T47D (cell line): ENCODE results near the gene CCNK.

Experiments used
- DNase-seq, 2 experiments: peaks; one replicate each; pipeline versions ENCODE4 v3.0.0 to v3.0.0-alpha.2; 2011 to 2012; ENCODE audit warnings: low read depth in 1 of 2, low spot score in 1 of 2
- JUND ChIP-seq: IDR thresholded peaks from 2 replicates; pipeline ENCODE4 v1.6.1; 2012; ENCODE audit warnings: low read depth
- in situ Hi-C: cut with HindIII; loops from 2 replicates; pipeline ENCODE4 v1.10.0; 2016; ENCODE audit warnings: low sequenced_read_pairs, low pct_unique_long_range_greater_than_20kb

The CCNK gene

GRCh38 chr14:99452968-99453367 is 28.2 kb upstream of the CCNK start:
- in situ Hi-C loops = no loop called here
- no peak for DNase-seq
- no peak for TF ChIP-seq JUND

- no peak for DNase-seq
- in situ Hi-C loops = no loop called here
- no peak for TF ChIP-seq JUND
These were observed 27.0 kb upstream of the CCNK start for GRCh38 chr14:99454246-99454645.

DNA sequence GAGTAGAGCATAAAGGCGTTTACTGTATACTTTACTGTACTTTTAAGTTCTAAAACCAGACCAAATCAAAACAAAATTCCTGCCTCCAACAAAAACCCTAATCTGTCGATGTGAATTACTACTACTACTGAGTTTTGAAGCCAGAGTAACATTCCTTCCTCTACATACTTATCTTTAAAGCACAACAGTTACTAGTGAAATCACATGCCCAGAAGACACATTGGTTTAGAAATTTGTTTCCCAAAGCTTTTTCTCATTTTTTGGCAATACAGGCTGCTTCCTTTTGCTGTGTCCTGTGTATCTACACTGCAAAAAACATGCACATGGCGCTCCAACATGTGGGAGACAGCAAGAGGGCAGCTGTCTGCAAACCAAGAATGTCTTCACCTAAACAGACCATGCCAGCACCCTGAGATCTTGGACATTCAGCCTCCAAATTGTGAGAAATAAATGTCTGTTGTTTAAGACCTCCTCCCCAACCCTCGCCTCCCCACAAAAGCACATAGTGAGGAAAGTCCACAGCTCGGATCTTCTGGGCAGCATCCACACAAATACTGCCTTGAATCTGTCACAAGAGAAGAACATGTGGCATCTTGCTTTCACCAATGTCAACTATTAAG is 21.6 kb upstream of the CCNK start:
- TF ChIP-seq JUND = no peak
- in situ Hi-C loops = no loop called here

GRCh38 chr14:99460793-99461192 is 20.4 kb upstream of the CCNK start:
- in situ Hi-C loops = no loop called here

More for the DNA sequence above, 21.6 kb upstream of the CCNK start:
- no peak for DNase-seq

GRCh38 chr14:99461411-99462085 is 19.7 kb upstream of the CCNK start:
- DNase-seq = no peak
- TF ChIP-seq JUND = no peak
- in situ Hi-C loops = no loop called here

More at GRCh38 chr14:99460793-99461192, 20.4 kb upstream of the CCNK start:
- no peak for TF ChIP-seq JUND
- DNase-seq = no peak

- in situ Hi-C loops = no loop called here
- TF ChIP-seq JUND = no peak
- no peak for DNase-seq
These were observed 19.0 kb upstream of the CCNK start for GRCh38 chr14:99462210-99462609.

DNA sequence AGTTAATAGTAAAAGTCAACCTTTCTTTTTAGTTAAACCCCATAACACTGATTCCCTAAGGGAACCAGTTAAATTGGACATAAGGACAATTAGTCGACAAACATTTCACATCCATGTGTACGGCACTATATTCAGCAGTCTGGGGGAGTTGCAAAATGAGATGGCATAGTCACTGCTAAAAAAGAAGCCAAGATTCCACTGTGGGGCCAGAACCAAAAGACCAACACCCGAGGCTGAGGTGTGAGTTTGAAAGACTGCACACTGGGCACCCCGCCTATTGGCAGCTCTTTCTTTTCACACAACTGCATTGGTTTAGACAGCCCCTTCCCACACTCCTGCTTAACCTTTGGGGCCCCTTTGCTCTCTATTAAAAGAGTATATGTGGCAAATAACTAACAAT is 17.2 kb upstream of the CCNK start:
- TF ChIP-seq JUND = no peak
- in situ Hi-C loops = no loop called here

DNA sequence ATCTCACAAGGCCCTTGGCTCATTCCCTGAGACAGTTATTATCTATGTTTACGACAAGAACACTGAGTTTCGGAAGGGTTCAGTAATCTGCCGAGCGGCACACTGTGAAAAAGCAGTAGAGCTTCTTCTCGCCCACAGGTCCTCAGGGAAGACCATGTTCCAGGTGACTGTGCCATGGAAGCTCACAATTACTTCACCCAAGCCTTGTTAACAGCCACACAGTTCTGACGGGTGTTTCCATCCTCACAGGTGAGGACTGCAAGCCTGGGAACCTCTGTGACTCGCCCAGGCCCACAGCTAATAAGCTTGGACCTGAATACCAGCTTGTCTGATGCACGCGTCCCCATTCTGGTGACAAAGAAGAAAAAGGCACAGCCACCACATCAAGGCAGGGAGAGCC is 15.9 kb upstream of the CCNK start:
- no peak for DNase-seq
- TF ChIP-seq JUND = no peak
- in situ Hi-C loops = no loop called here

More for the DNA sequence above, 17.2 kb upstream of the CCNK start:
- DNase-seq = no peak

- TF ChIP-seq JUND = no peak
- DNase-seq = no peak
- in situ Hi-C loops = no loop called here
These were observed 14.5 kb upstream of the CCNK start for GRCh38 chr14:99466758-99467157.

GRCh38 chr14:99467336-99468078 is 13.7 kb upstream of the CCNK start:
- DNase-seq = no peak
- TF ChIP-seq JUND = no peak
- in situ Hi-C loops = no loop called here

DNA sequence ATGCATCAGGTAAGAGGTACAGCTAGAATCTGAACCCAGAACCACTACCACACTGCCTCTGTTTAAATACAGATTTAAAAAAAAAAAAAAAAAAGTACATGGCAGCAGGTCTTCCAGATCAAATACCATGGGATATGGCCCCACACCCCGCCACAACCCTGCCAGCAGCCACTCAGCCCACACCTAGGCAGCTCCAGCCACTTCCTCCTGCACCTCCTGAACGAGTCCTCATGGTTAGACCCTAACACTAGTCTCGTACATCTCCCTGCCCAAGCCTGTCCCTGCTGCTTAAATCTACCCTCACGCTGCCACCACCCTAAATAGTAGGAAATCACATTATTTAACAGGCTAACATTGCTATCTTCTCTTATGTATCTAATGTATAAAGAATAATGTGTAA is 13.1 kb upstream of the CCNK start:
- in situ Hi-C loops = no loop called here
- no peak for DNase-seq

GRCh38 chr14:99468836-99469592 is 12.2 kb upstream of the CCNK start:
- TF ChIP-seq JUND = no peak
- DNase-seq = no peak
- in situ Hi-C loops = no loop called here

More for the DNA sequence above, 13.1 kb upstream of the CCNK start:
- no peak for TF ChIP-seq JUND
